GM18861 (cell line): ENCODE data around the gene ZNF587.
A peak's percentile ranks its signal among the peaks of the same experiment; 100 is the strongest.
"Not testable (repeated sequence)": the region's sequence is repeated elsewhere in the genome, so short reads cannot be mapped to it uniquely, and the experiment has no call there.

Experiments
- ATAC-seq: cut with Tn5 transposase; IDR thresholded peaks from one replicate; pipeline ENCODE4 v1.9.1; 2021; ENCODE audit not compliant: unreplicated experiment

The ZNF587 gene

DNA sequence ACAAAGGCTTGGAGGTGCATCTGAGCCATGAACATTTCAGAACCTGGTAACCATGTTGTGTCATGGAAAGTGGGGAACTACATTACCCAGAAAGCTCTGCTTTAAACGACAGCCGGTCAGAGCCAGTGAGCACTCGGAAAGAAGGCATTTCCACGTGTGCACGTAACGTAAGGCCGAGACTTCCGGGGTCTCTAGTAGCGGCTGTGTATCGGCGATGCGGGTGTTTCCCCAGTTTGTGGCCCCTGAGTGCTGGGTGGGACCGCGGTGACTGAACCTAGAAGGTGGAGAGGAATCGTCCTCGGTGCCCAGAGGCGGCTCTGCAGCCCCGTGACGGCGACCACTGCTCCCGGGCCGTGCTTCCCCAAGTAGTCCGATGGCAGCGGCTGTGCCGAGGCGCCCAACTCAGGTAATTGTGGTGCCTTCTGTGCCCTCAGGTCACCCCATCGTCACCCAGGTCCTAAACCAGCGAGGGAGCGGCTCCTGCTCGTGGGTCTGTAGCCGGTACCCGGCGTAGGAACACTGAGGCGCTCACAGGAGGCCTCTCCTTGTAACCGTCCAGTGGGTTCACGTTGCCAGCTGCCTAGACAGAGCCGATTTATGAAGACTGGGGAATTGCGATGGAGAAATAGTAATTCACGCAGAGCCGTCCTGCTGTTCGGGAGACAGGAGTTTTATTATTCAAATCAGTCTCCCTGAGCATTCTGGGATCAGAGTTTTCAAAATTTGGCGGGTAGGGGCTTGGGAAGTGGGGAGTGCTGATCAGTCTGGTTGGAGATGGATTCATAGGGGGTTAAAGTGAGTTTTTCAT lies at the start of gene ZNF587:
ZNF587 (plus strand) TSS at position 194 of the 808 bp plus-strand sequence; CDS start at position 374, 180 bp downstream.
- ATAC-seq: peak; percentile 81

DNA sequence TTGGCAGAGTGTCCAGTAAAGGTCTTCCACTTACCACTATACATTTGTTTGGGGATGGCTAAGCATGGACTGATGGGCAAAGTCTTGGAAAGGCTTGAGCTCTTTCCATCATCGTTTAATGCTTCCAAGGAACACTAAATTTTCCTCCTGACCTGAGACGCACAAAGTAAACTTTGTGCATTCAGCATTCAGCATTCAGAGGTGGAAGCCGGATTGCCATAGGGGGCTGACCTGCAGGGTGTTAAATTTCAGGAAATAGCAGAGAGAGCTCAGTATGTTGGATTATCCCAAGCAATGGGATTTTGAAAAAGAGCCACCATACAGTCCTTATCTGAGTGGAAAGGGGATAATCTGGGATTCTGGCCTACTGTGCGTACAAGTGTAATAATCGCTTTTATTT lies 49.0 kb upstream of the ZNF587 start:
- no peak for ATAC-seq

DNA sequence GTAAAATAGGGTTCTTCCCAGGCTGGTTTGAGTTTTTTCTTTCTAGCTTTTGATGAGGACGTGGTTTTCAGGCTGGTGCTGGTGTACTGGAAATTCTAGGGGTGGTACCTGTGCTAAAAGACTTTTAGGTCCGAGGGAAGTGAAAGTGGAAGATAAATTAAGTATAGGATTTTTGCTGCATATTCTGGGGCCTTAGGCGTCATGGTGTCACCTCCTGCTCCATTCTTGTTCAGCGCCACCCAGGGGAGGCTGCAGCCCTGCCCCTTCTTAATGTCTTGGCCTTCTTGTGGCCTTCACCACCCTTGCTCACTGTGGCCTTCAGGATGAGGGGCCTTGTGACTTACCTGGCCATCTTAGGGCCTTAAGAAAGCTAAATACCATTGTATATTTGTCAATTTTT lies 47.4 kb upstream of the ZNF587 start:
- no peak for ATAC-seq

DNA sequence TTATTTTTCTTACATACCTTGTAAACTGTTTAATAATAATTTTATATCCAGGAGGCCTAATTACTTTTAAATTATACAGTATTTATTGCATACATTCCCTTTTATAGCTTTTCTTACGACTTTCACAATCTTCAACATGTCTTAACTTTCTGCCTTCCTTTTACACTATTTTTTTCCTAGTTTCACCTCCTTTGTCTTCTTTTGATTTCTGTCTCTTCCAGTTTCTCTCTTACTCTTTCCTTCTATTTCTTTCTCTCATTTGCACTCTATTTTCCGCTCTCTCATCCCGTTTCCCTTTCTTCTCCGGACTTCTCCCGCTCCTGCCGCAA lies 46.4 kb upstream of the ZNF587 start:
- no peak for ATAC-seq

DNA sequence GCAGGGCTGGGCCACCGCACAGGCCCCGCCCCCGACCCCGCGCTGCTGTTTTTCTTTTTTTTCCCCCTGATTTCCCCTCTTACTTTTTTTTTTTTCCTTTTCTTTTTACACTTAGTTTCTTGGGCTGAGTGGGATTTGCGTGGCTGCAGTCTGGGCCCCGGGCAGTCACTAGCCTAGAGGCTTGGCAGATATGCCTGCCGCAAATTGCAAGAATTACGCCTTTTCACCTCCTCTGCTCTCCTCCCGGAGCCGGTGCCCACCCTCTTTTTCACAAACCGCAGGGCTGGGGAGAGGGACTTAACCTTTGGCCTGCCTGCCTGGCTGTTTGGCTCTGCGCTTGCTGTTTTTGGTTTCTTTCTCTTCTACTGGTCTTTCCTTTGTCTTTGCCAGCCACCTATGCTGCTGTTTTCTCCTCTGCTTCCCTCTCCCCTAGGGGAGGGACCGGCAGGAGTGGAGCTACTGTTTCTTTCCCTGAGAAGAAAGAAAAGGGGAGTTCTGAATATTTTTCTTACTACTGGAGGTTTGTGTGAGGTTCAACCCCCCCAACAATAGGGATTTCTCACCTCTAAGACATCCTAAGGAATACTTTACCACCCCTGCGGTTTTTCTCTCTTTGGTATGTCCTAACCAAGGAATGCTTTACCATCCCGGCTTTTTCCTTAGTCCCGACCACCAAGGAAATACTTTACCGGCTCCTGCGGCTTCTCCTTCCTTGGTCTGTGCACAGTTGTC lies 45.9 kb upstream of the ZNF587 start:
- no peak for ATAC-seq

DNA sequence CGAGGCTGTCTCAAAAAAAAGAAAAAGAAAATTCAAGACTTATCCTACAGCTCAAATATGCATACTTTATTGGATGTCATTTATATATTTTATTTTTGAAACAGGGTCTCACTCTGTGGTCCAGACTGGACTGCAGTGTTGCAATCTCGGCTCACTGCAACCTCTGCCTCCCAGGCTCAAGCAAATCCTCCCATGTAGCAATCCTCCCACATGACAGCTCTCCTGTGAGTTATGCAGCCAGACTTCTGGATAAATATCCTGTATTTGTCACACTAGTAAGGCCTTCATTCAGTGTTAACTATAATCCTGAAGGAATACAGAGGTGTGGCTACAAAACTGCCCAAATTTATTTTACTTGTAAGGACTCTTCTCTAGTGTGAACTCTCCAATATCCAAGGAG lies 42.1 kb upstream of the ZNF587 start:
- no peak for ATAC-seq

DNA sequence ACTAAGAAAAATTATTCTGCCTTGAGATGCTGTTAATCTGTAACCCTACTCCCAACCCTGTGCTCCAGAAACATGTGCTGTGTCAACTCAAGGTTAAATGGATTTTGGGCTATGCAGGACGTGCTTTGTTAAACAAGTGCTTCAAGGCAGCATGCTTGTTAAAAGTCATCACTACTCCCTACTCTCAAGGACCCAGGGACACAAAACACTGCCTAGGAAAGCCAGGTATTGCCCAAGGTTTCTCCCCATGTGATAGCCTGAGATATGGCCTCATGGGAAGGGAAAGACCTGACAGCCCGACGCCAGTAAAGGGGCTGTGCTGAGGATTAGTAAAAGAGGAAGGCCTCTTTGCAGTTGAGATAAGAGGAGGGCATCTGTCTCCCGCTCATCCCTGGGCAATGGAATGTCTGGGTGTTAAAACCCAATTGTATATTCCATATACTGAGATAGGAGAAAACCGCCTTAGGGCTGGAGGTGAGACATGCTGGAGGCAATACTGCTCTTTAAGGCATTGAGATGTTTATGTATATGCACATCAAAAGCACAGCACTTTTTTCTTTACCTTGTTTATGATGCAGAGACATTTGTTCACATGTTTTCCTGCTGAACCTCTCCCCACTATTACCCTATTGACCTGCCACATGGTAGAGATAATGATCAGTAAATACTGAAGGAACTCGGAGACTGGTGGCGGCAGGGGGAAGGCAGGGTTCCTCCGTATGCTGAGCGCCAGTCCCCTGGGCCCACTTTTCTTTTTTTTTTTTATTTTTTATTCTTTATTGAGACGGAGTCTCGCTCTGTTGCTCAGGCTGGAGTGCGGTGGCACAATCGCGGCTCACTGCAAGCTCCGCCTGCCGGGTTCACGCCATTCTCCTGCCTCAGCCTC lies 39.0 kb upstream of the ZNF587 start:
- ATAC-seq: not testable (repeated sequence)

DNA sequence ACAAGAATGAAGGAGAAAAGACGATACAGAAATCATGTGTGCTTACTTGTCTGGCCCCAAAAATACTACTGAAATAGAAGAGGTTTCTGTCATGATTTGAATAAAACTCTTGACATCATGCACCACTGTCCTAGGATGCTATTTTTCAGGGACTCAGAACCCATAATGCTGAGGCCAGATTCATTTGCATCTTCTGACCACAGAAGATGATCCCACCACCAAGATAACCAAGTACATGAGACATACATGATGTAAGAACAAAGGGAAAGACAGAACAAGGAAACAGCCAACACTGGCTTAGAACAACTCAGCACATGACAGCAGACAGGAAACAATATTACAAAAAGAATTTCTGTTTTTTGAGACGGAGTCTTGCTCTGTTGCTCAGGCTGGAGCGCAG lies 37.4 kb upstream of the ZNF587 start:
- no peak for ATAC-seq

DNA sequence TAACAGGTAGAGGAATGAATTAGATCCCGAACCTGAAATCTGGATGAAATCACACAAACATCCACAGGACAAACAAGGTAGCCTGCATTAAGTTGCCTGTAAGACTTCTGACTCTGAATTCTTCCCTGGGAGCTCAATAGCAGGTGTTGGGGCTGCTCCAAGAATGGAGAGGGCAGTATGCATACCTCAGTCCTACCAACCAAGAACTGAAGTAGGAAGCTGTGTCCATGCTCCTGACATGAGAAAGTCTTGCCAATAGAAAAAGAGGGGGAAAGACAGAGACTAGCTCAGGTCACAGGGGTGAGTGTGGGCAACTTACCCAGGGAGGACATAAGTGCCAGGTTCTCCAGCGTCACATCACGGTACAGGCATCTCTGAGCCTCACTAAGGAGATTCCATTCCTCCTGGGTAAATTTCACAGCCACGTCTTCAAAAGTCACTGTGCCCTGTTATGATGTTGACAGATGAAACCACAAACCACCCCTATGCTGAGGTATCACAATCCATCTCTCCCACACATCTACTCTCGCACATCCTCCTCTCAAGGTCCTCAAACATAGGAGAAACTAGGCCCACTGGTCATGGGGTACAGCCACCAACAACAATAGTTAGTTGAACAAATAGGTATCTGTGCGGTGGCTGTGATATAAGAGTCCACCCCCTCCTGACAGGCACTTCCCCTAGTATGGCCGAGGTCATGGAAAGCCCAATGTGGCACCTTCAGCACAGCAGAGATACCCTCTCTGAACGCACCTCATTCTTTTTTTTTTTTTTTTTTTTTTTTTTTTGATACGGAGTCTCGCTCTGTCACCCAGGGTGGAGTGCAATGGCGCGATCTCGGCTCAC lies 36.5 kb upstream of the ZNF587 start:
- not testable (repeated sequence) for ATAC-seq

DNA sequence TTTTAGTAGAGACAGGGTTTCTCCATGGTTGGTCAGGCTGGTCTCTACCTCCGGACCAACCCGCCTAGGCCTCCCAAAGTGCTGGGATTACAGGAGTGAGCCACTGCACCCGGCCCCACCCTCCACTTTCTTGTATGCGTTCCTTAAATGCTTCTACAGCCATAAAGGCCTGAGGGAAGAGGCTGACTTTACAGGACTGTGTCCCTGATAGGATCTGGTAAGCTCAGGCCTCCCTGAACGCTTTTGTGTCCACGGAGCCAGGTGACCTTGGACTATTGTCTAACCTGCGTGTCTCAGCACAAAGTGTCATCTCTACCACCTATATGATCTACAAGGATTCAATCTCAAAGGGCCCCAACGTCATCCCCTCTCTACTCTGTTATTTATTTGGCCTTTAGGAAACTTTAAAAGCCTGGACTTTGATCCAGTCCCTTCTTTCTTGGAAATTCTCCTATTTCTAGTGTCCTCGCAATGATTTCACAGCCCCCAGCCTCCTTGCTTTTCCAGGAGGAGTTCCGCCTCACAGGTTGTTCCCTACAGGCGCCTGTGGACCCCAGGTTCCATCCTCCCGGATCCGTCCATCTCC lies 35.6 kb upstream of the ZNF587 start:
- no peak for ATAC-seq

DNA sequence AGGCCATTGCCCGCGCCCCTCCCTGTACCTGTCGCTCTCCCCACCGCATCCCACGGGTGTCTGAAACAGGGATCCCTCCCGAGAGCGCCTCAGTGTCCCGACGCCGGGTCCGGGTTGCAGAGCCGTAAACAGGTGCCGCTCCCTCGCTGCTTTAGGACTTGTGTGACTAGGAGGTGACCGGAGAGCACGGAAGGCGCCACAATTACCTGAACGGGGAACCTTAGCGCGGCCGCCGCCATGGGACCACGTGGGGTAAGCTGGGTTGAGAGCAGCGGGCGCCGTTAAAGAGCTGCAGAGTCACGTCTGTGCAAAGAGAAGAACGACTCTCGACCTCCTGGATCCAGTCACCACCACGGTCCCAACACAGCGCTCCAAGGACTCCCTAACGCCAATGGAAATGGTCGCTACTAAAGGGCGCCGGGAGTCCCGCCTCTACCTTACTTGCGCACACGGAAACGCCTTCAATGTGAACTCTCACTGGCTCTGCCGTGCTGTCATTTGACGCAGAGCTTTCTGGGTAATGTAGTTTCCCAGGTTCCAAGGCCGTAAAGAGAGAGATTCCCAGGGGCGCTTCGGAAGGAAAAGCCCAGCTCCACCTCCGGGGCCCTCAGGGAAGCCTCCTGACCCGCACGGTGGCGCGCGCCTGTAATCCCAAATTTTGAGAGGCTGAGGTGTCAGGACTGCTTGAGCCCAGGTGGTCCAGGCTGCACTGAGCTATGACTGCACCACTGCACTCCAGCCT lies 35.0 kb upstream of the ZNF587 start, which contains the start of gene ZNF552:
ZNF552 (minus strand) TSS at position 409 of the 742 bp plus-strand sequence; CDS start at position 239, 170 bp downstream.
- peak; percentile 73 for ATAC-seq

DNA sequence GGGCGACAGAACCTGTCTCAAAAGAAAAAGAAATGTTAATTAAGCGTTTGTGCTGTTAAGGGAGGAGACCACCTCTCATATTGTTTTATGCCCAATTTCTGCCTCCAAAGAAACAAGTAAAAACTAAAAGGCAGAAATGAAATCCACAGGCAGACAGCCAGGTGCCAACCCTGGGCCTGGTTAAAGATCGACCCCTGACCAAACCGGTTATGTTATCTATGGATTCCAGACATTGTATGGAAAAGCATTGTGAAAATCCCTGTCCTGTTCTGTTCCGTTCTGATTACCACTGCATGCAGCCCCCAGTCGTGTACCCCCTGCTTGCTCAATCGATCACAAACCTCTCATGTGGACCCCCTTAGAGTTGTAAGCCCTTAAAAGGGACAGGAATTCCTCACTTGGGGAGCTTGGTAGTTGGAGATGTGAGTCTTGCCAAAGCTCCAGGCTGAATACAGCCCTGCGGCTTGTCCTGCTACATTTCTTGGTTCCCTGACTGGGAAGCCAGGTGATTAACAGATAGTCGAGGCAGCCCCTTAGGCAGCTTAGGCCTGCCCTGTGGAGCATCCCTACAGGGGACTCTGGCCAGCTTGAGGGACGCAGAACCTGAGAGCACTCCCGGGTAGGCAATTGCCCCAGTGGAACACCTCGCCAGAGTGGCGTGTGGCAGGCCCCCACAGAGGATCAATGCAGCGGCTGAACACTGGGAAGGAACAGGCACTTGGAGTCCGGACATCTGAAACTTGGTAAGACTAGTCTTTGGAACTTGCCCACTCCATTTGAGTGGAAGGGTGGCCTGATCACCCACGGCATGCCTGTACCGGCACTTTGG lies 34.2 kb upstream of the ZNF587 start:
- no peak for ATAC-seq

DNA sequence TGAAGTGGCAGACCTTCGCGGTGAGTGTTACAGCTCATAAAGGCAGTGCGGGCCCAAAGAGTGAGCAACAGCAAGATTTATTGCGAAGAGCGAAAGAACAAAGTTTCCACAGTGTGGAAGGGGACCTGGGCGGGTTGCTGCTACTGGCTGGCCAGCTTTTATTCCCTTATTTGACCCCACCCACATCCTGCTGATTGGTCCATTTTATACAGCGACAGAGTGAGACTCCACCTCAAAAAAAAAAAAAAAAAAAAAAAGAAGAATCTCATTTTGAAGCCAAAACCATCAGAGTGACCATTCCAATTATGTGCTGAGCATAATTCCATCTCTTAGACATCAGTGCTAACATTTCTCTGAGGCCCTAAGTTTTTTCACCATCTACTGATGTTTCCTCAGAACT lies 33.0 kb upstream of the ZNF587 start:
- no peak for ATAC-seq

DNA sequence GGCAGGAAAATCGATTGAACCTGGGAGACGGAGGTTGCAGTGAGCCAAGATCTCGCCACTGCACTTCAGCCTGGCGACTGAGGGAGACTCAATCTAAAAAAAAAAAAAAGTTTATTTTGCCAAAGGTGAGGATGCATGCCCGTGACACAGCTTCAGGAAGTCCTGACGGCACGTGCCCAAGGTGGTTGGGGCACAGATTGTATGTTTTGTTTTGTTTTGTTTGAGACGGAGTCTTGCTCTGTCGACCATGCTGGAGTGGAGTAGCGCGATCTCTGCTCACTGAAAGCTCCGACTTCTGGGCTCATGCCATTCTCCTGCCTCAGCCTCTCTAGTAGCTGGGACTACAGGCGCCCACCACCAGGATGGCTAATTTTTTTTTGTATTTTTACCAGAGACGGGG lies 31.7 kb upstream of the ZNF587 start:
- no peak for ATAC-seq

DNA sequence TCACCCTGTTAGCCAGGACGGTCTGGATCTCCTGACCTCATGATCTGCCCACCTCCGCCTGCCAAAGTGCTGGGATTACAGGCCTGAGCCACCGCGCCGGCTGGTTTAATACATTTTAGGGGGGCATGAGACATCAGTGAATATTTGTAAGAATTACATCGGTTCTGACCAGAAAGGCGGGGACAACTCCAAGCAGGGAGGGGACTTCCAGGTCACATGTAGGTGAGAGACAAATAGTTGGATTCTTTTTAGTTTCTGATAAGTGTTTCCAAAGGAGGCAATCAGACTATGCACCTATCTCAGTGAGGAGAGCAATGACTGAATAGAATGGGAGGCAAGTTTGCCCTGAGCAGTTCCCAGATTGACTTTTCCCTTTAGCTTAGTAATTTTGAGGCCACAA lies 31.3 kb upstream of the ZNF587 start:
- no peak for ATAC-seq

DNA sequence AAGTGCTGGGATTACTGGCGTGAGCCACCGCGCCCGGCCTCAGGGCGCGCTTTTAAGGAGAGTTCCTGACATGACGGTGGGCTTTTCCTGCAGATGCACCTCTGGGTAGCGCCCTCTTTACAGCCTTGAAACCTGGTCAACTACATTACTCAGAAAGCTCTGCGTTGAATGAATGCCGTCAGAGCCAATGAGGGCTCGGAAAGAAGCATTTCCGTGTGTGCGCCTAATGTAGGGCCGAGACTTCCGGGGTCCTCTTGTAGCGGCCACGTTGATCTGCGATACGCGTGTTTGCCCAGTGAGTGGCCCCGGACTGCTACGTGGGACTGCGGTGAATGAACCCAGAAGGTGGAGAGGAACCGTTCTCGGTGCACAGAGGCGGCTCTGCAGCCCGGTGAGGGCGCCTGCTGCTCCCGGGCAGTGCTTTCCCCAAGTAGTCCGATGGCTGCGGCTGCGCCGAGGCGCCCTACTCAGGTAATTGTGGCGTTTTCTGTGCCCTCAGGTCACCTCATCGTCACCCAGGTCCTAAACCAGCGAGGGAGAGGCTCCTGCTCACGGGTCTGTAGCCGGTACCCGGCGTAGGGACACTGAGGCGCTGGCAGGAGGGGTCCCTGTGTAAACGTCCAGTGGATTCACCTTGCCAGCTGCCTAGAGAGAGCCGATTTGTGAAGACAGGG lies 30.0 kb upstream of the ZNF587 start:
- ATAC-seq: peak; percentile 80

DNA sequence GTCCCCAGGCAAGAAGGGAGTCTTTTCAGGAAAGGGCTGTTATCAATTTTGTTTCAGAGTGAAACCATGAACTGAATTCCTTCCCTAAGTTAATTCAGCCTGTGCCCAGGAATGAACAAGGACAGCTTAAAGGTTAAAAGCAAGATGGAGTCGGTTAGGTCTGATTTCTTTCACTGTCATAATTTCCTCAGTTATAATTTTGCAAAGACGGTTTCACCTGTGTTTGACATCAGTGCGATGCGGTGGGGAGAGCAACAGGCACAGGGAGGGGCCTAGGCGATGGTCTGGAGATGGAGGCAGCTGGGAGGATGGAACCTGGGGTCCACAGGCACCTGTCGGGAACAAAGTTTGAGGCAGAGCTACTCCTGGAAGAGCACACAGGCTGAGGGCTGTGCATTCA lies 29.1 kb upstream of the ZNF587 start:
- no peak for ATAC-seq

DNA sequence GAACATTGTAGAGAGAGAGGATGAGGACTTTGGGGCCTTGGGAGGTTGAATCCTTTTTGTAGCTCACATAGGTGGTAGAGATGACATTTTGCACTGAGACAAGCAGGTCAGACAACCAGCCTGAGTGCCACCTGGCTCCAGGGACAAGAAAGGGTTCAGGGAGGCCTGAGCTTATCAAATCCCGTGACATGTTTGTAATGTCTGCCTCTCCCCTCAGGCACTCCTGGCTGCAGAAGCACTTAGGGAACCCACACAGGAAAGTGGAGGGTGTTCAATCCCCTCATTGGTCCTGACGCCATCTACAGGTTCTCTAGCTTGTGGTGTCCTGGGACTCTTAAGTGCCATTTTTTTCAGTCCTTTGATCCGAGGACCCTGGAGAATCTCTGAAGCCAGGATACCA lies 28.6 kb upstream of the ZNF587 start:
- not testable (repeated sequence) for ATAC-seq
